ENCODE data around the gene ANO8. TPM values are rescaled to one million over a fixed set of nuclear protein-coding genes. Genes with fewer than 3 reads are reported as not detected.
"Not testable (repeated sequence)": the region's sequence is repeated elsewhere in the genome, so short reads cannot be mapped to it uniquely, and the experiment has no call there.

ANO8 gene
- total RNA-seq, 6 donors from 2014 or later, result 9.0 to 45.1 (median 16.4) TPM

GRCh38 chr19:17279436-17279835 lies 55.2 kb downstream of the ANO8 start:
- WGBS, 2 donors, result 79 to 90% methylated on average over 3 of the region's 3 CpGs

GRCh38 chr19:17275441-17276175 lies 59.0 kb downstream of the ANO8 start:
- H3K36me3 ChIP-seq, result peaks cover 16 to 84% (median 67%) of the 10 kb centered on the region in 4 donors
- no peak for DNase-seq
- H3K9me3 ChIP-seq, result no peaks in the 10 kb centered on the region
- no peak for TF ChIP-seq POLR2A (IDR thresholded peaks at IDR 0.05)
- no peak for TF ChIP-seq POLR2AphosphoS5 (IDR thresholded peaks at IDR 0.05)
- no peak for TF ChIP-seq EP300 (IDR thresholded peaks at IDR 0.05)
- TF ChIP-seq CTCF (IDR thresholded peaks at IDR 0.05), result no peak
- no peaks in the 10 kb centered on the region for H3K4me1 ChIP-seq
- no peak overlapping the region for H3K4me3 ChIP-seq
- 96 to 98% methylated on average over 17 of the region's 19 CpGs for WGBS, 2 donors
- H3K27ac ChIP-seq, result no peak overlapping the region
- ATAC-seq (ENCODE audit: low FRiP score in 2 of 2), result no peak
- H3K27me3 ChIP-seq, result no peaks in the 10 kb centered on the region

More at GRCh38 chr19:17279436-17279835, 55.2 kb downstream of the ANO8 start:
- no peak overlapping the region for H3K4me3 ChIP-seq
- peaks cover 15 to 19% (median 17%) of the 10 kb centered on the region in 4 donors for H3K4me1 ChIP-seq
- H3K9me3 ChIP-seq, result no peaks in the 10 kb centered on the region
- DNase-seq (no peak), ATAC-seq (ENCODE audit: low FRiP score in 2 of 2) (no peak)
- peaks cover 0 to 17% (median 5%) of the 10 kb centered on the region in 4 donors for H3K27me3 ChIP-seq
- TF ChIP-seq POLR2A (IDR thresholded peaks at IDR 0.05) (no peak), EP300 (IDR thresholded peaks at IDR 0.05) (no peak), POLR2AphosphoS5 (IDR thresholded peaks at IDR 0.05) (no peak), CTCF (IDR thresholded peaks at IDR 0.05) (no peak)
- no peak overlapping the region for H3K27ac ChIP-seq
- H3K36me3 ChIP-seq, result peaks cover 4 to 47% (median 37%) of the 10 kb centered on the region in 4 donors

- not testable (repeated sequence) for DNase-seq; H3K9me3 ChIP-seq; ATAC-seq (ENCODE audit: low FRiP score in 2 of 2); H3K27ac ChIP-seq; H3K27me3 ChIP-seq; H3K4me3 ChIP-seq; H3K4me1 ChIP-seq
- peaks cover 16 to 91% (median 72%) of the 10 kb centered on the region in 4 donors for H3K36me3 ChIP-seq
- WGBS, 2 donors, result 98 to 100% methylated on average over 3 of the region's 3 CpGs
Observed at GRCh38 chr19:17274892-17275291, 59.8 kb downstream of the ANO8 start.

Other genes starting within 250 kb of the ANO8 start
- 10 to 100 TPM; 21.6 to 49.3 (median 23.9) TPM for gene USE1, start 119.5 kb downstream of the ANO8 start, total RNA-seq
- 10 to 100 TPM; 12.3 to 37.7 (median 25.8) TPM for gene OCEL1, start 108.6 kb downstream of the ANO8 start, total RNA-seq
- 10 to 100 TPM; 55.5 to 86.8 (median 63.1) TPM for gene NR2F6, start 88.9 kb downstream of the ANO8 start, total RNA-seq
- 10 to 100 TPM in 4 of 6 donors, 1 to 10 TPM in 2; 9.1 to 21.4 (median 10.7) TPM for gene USHBP1, start 70.1 kb downstream of the ANO8 start, total RNA-seq
- gene BABAM1, start 67.4 kb downstream of the ANO8 start, total RNA-seq, result 10 to 100 TPM; 45.1 to 95.3 (median 82.3) TPM
- gene ANKLE1, start 53.0 kb downstream of the ANO8 start, total RNA-seq, result 10 to 100 TPM in 1 of 6 donors, 1 to 10 TPM in 3, under 1 TPM in 2; 0.57 to 13.6 (median 1.4) TPM
- 10 to 100 TPM; 19.7 to 23.4 (median 21.2) TPM for gene ABHD8, start 31.4 kb downstream of the ANO8 start, total RNA-seq
- gene MRPL34, start 29.0 kb downstream of the ANO8 start, total RNA-seq, result 100 to 1,000 TPM in 5 of 6 donors, 10 to 100 TPM in 1; 98.3 to 176 (median 122) TPM
- gene DDA1, start 25.3 kb downstream of the ANO8 start, total RNA-seq, result 10 to 100 TPM; 11.5 to 42.8 (median 28.4) TPM
- gene GTPBP3, start 2.7 kb upstream of the ANO8 start, total RNA-seq, result 10 to 100 TPM; 14.9 to 95.3 (median 26.4) TPM
- 100 to 1,000 TPM in 1 of 6 donors, 10 to 100 TPM in 1, 1 to 10 TPM in 4; 1.0 to 103 (median 6.9) TPM for gene PLVAP, start 42.5 kb upstream of the ANO8 start, total RNA-seq
- gene CCDC194, start 59.3 kb upstream of the ANO8 start, total RNA-seq, result 1 to 10 TPM in 2 of 6 donors, under 1 TPM in 1, not detected in 3; 0.83 to 2.2 (median 2.1) TPM
- gene BST2, start 70.8 kb upstream of the ANO8 start, total RNA-seq, result 100 to 1,000 TPM in 1 of 6 donors, 10 to 100 TPM in 5; 30.4 to 197 (median 74.1) TPM
- 10 to 100 TPM; 25.1 to 55.2 (median 49.1) TPM for gene MVB12A, start 85.2 kb upstream of the ANO8 start, total RNA-seq
- gene TMEM221, start 113.8 kb upstream of the ANO8 start, total RNA-seq, result under 1 TPM in 1 of 6 donors, not detected in 5; 0.14 TPM
- gene NXNL1, start 126.1 kb upstream of the ANO8 start, total RNA-seq, result not detected
- 10 to 100 TPM; 21.0 to 88.0 (median 30.8) TPM for gene SLC27A1, start 135.7 kb upstream of the ANO8 start, total RNA-seq
- gene PGLS, start 176.8 kb upstream of the ANO8 start, total RNA-seq, result 100 to 1,000 TPM in 3 of 6 donors, 10 to 100 TPM in 3; 50.6 to 117 (median 99.7) TPM
- 100 to 1,000 TPM in 4 of 6 donors, 10 to 100 TPM in 2; 58.3 to 151 (median 116) TPM for gene COLGALT1, start 220.8 kb upstream of the ANO8 start, total RNA-seq

Data from upper lobe of left lung (tissue), 6 donors.